K562 (cell line): ENCODE measurements around the gene MMP12. TPM values are rescaled to one million over a fixed set of nuclear protein-coding genes. Genes with fewer than 3 reads are reported as not detected.

Source experiments
- ATAC-seq: fragments of 200-7000 bp; cut with Tn5 transposase; 3 replicates; pipeline ENCODE4 v1.9.1; 2020; ENCODE audit warnings: moderate library complexity
- BruUV-seq: library from RNA; stranded (reverse); fragments of 400-500 nt; replicated peaks from 2 replicates; lab custom pipeline; 2021; lab: Mats Ljungman, UMichigan
- CTCF ChIA-PET: fragments of 300-600 bp; formaldehyde crosslinking; extraction: SDS; loops from one replicate; lab custom pipeline; 2021; ENCODE audit warnings: low intra/inter-chr PET ratio; lab: Yijun Ruan, JAX
- POLR2A ChIA-PET: fragments of 300-600, 350-650 bp; sonication (Branson Sonifier 250); formaldehyde crosslinking; extraction: SDS; loops from one replicate; lab custom pipeline; 2021; ENCODE audit warnings: antibody characterized with exemption, inconsistent platforms; lab: Yijun Ruan, JAX
- DNase-seq, 4 experiments: peaks; one replicate each; pipeline versions ENCODE4 v3.0.0 to v3.0.0-alpha.2; 2011 to 2018; ENCODE audit warnings: low spot score in 3 of 4, mixed read lengths in 3 of 4; ENCODE audit errors: extremely low read depth in 1 of 4
- FAIRE-seq: peaks from 2 replicates; lab custom pipeline; 2011; peaks lifted over from hg19 to GRCh38; lab: Jason Lieb, UNC
- H2AFZ ChIP-seq: 2 replicates; pipeline ENCODE4 v1.6.0; 2011; ENCODE audit warnings: low read depth, low read length, control low read depth, inconsistent platforms
- H3K27ac ChIP-seq: fragments of 200-600 bp; 3 replicates; pipeline ENCODE4 v1.8.0; 2011; ENCODE audit warnings: low read depth, mild to moderate bottlenecking, control low read depth, inconsistent platforms, low read length, moderate library complexity, mixed read lengths; ENCODE audit errors: extremely low read depth
- H3K27me3 ChIP-seq, 2 experiments: fragments of 300-600 bp in 1 of 2; 2 replicates in 1 of 2; 3 replicates in 1 of 2; pipeline versions ENCODE4 v1.6.0 to v1.8.0; 2011; ENCODE audit warnings: inconsistent platforms in 2 of 2, low read length in 2 of 2, mild to moderate bottlenecking in 1 of 2, mixed read lengths in 1 of 2, moderate library complexity in 1 of 2; ENCODE audit not compliant: control insufficient read depth in 2 of 2, insufficient read depth in 2 of 2
- H3K36me3 ChIP-seq: fragments of 300-600 bp; 3 replicates; pipeline ENCODE4 v1.8.0; 2011; ENCODE audit warnings: mild to moderate bottlenecking, low read length, inconsistent platforms; ENCODE audit not compliant: control insufficient read depth, insufficient read depth
- H3K4me1 ChIP-seq, 2 experiments: fragments of 200-600 bp in 1 of 2; replicated peaks in 1 of 2; 2 replicates in 1 of 2; 3 replicates in 1 of 2; pipeline versions ENCODE4 v1.5.1 to v1.8.0; 2011; ENCODE audit warnings: inconsistent platforms in 2 of 2, low read length in 2 of 2, mild to moderate bottlenecking in 1 of 2, mixed read lengths in 1 of 2, moderate library complexity in 1 of 2; ENCODE audit not compliant: control insufficient read depth in 2 of 2, insufficient read depth in 2 of 2
- H3K4me2 ChIP-seq: 2 replicates; pipeline ENCODE4 v1.6.1; 2011; ENCODE audit warnings: low read length, control low read depth, inconsistent platforms, mixed read lengths; ENCODE audit not compliant: insufficient read depth
- H3K4me3 ChIP-seq: fragments of 200-600 bp; sonication (generic), shearing (Covaris generic); 2 replicates; pipeline ENCODE4 v1.5.1; 2016; ENCODE audit warnings: control low read depth, inconsistent platforms
- H3K79me2 ChIP-seq: fragments of 200-600 bp; 3 replicates; pipeline ENCODE4 v1.8.0; 2011; ENCODE audit warnings: low read length, inconsistent platforms; ENCODE audit not compliant: control insufficient read depth, insufficient read depth
- H3K9ac ChIP-seq, 2 experiments: 2 replicates each; pipeline versions ENCODE4 v1.6.0 to v1.6.1; 2011; ENCODE audit warnings: low read depth in 2 of 2, low read length in 2 of 2, control low read depth in 1 of 2, inconsistent platforms in 1 of 2, mild to moderate bottlenecking in 1 of 2, mixed read lengths in 1 of 2; ENCODE audit not compliant: insufficient read depth in 1 of 2
- H3K9me1 ChIP-seq: one replicate; pipeline ENCODE4 v1.6.0; 2011; ENCODE audit warnings: inconsistent platforms, mild to moderate bottlenecking, low read length, moderate library complexity; ENCODE audit not compliant: control insufficient read depth, insufficient read depth
- H3K9me3 ChIP-seq: replicated peaks from 2 replicates; pipeline ENCODE4 v1.5.1; 2011; ENCODE audit warnings: low read depth, low read length, inconsistent platforms; ENCODE audit not compliant: control insufficient read depth, insufficient read depth
- H4K20me1 ChIP-seq: replicated peaks from 2 replicates; pipeline ENCODE4 v1.6.1; 2011; ENCODE audit warnings: low read length, inconsistent platforms, mixed read lengths; ENCODE audit not compliant: control insufficient read depth, insufficient read depth
- NCOR1 ChIP-seq: fragments of 450-650 bp; IDR thresholded peaks from 2 replicates; pipeline ENCODE4 v1.6.1; 2016; ENCODE audit warnings: mild to moderate bottlenecking, moderate library complexity
- SMAD2 ChIP-seq: fragments of 150-350 bp; IDR thresholded peaks from 2 replicates; pipeline ENCODE4 v1.6.1; 2014; ENCODE audit warnings: low read depth, mild to moderate bottlenecking, low read length
- TCF7 ChIP-seq: sonication (generic); IDR thresholded peaks from 2 replicates; pipeline ENCODE4 v1.6.1; 2016; ENCODE audit warnings: antibody characterized with exemption, borderline replicate concordance
- WGBS: fragments of 100-300 bp; shearing (Covaris generic); methylation state at CpG from one replicate; pipeline ENCODE4 v1.1.6; 2016; ENCODE audit warnings: low coverage, mixed read lengths; ENCODE audit not compliant: insufficient coverage; ENCODE audit errors: missing lambda C conversion rate; 5-methylcytosine and 5-hydroxymethylcytosine counted together
- in situ Hi-C: fragments of 300-500 bp; cut with MboI; formaldehyde crosslinking; loops from 4 replicates; pipeline ENCODE4 v1.15.0; 2018; ENCODE audit warnings: inconsistent platforms, mixed read lengths
- intact Hi-C: fragments of 100-400 bp; cut with micrococcal nuclease; formaldehyde crosslinking; loops from 2 replicates; pipeline ENCODE4 v1.14.2; 2022
- polyA plus RNA-seq, 8 experiments: library from polyadenylated mRNA; depleted of rRNA in 4 of 8; stranded (reverse) in 5 of 8; unstranded in 3 of 8; fragments of >200 nt; fragmentation: Nextera tagmentation in 2 of 8; fragmentation: Illumina TruSeq in 1 of 8; extraction: Ambion mirVana in 2 of 8; extraction: Trizol in 1 of 8; gene quantifications; 2 replicates each; pipeline versions ENCODE4 v1.2.1 to v1.2.3, GENCODE V29; 2011 to 2014; ENCODE audit warnings: inconsistent platforms in 1 of 8, missing spikeins in 1 of 8
- total RNA-seq, 7 experiments: library from RNA; depleted of rRNA in 6 of 7; stranded (reverse); fragments of >200 nt in 6 of 7; fragmentation: Illumina TruSeq in 2 of 7; extraction: Trizol in 2 of 7; gene quantifications; 2 replicates each; pipeline versions ENCODE4 v1.2.1 to v1.2.3, GENCODE V29; 2011 to 2021; ENCODE audit warnings: low replicate concordance in 1 of 7
- TF ChIP-seq, protein P1 (sequence below): fragments of 250-450 bp; sonication (Bioruptor Pico); IDR thresholded peaks from 2 replicates; pipeline ENCODE4 v1.5.1; 2021; ENCODE audit warnings: mild to moderate bottlenecking
- TF ChIP-seq, protein P2 (sequence below): fragments of 250-450 bp; sonication (Bioruptor Pico); IDR thresholded peaks from 2 replicates; pipeline ENCODE4 v1.5.0; 2021; ENCODE audit warnings: mild to moderate bottlenecking, moderate library complexity
- TF ChIP-seq, protein P3 (sequence below): fragments of 250-450 bp; sonication (Bioruptor Pico); IDR thresholded peaks from 2 replicates; pipeline ENCODE4 v1.8.0; 2022; ENCODE audit warnings: inconsistent platforms

MMP12 gene
- total and polyA plus RNA-seq, 9 of the 15 experiments (the other 6 are each of a cell fraction or from before 2014, with no cell fraction given): not detected

DNA sequence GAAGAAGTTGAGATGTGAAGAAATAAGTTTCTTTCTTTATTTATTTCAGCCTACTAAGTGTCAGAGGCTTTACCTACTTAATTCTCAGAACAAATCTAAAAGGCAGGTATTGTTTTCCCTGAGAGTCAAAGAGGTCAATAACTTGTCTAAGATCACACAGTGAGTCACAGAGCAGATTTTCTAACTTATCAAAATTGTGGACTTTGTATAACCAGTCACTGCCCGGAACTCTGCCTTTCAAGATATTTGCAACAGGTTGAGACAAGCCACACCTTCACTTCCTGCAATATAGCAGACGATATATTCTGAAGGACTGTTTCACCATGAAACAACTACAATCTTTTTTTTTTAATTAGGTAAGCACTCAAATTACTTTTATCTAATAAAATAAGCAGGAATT is 20.8 kb downstream of the MMP12 start:
- Histone ChIP-seq H2AFZ (no peak overlapping the region), H3K27ac (no peak overlapping the region), H3K4me3 (no peak overlapping the region), H3K4me1 (no peaks in the 10 kb centered on the region), H3K4me2 (no peak overlapping the region), H3K79me2 (no peaks in the 10 kb centered on the region), H3K27me3 (no peaks in the 10 kb centered on the region), H3K36me3 (no peaks in the 10 kb centered on the region), H3K9me1 (no peaks in the 10 kb centered on the region), H3K9me3 (no peaks in the 10 kb centered on the region)
- in situ Hi-C loops: no loop called here
- FAIRE-seq: no peak
- CTCF ChIA-PET: no interaction called here
- DNase-seq: no peak
- no peak for ATAC-seq
- BruUV-seq: no TSS peak
- POLR2A ChIA-PET: no interaction called here
- intact Hi-C loops: no loop called here
- WGBS: 6% methylated on average over 2 of the region's 2 CpGs
- TF ChIP-seq TCF7: no peak
- no peak for TF ChIP-seq SMAD2
- TF ChIP-seq, protein P1, sequence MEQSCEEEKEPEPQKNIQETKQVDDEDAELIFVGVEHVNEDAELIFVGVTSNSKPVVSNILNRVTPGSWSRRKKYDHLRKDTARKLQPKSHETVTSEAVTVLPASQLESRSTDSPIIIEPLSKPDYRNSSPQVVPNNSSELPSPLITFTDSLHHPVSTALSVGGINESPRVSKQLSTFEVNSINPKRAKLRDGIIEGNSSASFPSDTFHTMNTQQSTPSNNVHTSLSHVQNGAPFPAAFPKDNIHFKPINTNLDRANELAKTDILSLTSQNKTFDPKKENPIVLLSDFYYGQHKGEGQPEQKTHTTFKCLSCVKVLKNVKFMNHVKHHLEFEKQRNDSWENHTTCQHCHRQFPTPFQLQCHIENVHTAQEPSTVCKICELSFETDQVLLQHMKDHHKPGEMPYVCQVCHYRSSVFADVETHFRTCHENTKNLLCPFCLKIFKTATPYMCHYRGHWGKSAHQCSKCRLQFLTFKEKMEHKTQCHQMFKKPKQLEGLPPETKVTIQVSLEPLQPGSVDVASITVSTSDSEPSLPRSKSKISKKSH (CRISPR knock-in tag): no peak
- TF ChIP-seq NCOR1: no peak
- TF ChIP-seq, protein P2, sequence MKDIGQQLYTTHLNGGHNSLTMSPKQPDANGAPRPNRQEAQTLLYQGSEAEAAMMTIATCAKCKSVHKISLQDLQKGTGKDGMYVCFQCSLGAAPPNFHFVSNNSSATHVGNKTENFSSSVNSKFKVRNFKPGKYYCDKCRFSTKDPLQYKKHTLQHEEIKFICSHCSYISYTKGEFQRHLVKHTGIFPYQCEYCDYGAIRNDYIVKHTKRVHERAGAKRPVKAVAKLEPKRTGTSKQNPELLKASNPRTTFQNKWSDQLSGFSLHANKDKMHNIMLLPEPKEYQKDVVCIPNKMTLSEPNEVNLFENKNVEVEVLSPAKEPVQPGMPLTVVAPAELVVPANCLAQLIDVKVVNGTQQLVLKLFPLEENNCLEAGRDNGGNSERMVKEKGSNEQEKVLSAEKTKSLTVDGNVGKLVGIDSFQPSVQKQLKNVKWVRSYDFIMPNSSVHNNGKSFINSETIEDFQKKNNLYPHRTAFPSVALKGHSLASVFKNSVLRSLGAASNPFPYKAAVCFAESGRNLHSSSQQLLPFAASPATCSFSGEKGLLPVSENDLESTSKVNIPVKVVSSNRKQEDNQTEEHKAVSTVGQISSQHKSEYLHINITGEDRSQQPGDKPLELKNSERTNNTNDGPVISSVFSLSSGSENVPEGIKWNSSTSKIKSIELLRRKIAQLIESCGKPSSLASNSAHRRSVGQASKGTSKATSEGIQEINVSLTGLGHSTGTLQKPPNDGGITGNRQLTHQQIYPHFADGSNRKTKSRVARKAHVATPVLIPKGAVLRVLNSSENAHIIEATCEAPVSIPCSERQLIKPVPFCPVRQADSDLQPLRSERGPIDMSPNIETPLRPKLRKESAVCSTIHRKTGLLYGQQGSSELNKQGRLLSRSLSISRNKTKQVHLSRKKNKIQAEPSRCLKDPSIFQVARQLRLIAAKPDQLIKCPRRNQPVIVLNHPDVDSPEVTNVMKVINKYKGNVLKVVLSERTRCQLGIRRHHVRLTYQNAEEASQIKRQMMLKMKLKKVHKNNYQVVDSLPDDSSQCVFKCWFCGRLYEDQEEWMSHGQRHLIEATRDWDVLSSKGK (CRISPR knock-in tag): no peak
- TF ChIP-seq, protein P3, sequence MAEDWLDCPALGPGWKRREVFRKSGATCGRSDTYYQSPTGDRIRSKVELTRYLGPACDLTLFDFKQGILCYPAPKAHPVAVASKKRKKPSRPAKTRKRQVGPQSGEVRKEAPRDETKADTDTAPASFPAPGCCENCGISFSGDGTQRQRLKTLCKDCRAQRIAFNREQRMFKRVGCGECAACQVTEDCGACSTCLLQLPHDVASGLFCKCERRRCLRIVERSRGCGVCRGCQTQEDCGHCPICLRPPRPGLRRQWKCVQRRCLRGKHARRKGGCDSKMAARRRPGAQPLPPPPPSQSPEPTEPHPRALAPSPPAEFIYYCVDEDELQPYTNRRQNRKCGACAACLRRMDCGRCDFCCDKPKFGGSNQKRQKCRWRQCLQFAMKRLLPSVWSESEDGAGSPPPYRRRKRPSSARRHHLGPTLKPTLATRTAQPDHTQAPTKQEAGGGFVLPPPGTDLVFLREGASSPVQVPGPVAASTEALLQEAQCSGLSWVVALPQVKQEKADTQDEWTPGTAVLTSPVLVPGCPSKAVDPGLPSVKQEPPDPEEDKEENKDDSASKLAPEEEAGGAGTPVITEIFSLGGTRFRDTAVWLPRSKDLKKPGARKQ (CRISPR knock-in tag): no peak
- TF ChIP-seq, all 486 proteins: peak for 0
- no peaks in the 10 kb centered on the region for H4K20me1 ChIP-seq
- H3K9ac ChIP-seq: no peak overlapping the region
